ENCODE results near the gene SHC1.

DNA sequence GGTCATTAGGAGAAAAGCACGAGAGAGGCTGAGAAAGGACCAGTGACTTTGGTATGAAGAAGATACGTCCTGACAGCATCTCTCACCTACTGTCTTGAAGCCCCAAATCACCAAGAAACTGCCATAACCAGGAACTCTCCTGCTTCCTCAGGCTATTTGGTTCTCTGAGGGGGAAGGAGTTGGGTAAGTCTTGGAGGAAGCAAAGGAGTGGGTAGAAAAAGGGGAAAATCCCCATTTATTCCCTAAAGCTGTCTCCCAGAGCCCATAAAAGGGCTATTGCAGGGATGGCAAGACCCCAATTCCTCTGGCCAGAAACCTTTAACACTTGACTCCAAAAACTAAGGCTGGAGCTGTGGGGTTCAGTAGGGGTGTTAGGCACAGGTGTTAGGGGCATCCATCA is 12.5 kb downstream of the SHC1 start:
- TF ChIP-seq POLR2AphosphoS5 (IDR thresholded peaks at IDR 0.05; ENCODE audit: low read depth, low read length) = no peak
- TF ChIP-seq, protein P1, sequence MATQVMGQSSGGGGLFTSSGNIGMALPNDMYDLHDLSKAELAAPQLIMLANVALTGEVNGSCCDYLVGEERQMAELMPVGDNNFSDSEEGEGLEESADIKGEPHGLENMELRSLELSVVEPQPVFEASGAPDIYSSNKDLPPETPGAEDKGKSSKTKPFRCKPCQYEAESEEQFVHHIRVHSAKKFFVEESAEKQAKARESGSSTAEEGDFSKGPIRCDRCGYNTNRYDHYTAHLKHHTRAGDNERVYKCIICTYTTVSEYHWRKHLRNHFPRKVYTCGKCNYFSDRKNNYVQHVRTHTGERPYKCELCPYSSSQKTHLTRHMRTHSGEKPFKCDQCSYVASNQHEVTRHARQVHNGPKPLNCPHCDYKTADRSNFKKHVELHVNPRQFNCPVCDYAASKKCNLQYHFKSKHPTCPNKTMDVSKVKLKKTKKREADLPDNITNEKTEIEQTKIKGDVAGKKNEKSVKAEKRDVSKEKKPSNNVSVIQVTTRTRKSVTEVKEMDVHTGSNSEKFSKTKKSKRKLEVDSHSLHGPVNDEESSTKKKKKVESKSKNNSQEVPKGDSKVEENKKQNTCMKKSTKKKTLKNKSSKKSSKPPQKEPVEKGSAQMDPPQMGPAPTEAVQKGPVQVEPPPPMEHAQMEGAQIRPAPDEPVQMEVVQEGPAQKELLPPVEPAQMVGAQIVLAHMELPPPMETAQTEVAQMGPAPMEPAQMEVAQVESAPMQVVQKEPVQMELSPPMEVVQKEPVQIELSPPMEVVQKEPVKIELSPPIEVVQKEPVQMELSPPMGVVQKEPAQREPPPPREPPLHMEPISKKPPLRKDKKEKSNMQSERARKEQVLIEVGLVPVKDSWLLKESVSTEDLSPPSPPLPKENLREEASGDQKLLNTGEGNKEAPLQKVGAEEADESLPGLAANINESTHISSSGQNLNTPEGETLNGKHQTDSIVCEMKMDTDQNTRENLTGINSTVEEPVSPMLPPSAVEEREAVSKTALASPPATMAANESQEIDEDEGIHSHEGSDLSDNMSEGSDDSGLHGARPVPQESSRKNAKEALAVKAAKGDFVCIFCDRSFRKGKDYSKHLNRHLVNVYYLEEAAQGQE (IDR thresholded peaks at IDR 0.05; ENCODE audit: insufficient read depth in 1 of 2, low read depth in 2 of 2, low read length in 2 of 2) = no peak
- TF ChIP-seq FOXP2 (optimal IDR thresholded peaks at IDR 0.05; ENCODE audit: borderline replicate concordance, extremely low read depth, extremely low read length, insufficient read depth) = no peak
